ENCODE results near the gene TXK.

TXK gene

GRCh38 chr4:48017108-48017571 lies 116.9 kb downstream of the TXK start:
- DNase-seq (ENCODE audit: low read depth) = peak; percentile 32
